ENCODE data around the gene TIMMDC1. TPM values are rescaled to one million over a fixed set of nuclear protein-coding genes. Genes with fewer than 3 reads are reported as not detected.
"Not testable (repeated sequence)": the region's sequence is repeated elsewhere in the genome, so short reads cannot be mapped to it uniquely, and the experiment has no call there.

TIMMDC1 gene
- total and polyA plus RNA-seq, 2 of the 4 experiments (the other 2 are of a cell fraction): 52.5 to 56.6 TPM

- Histone ChIP-seq H3K4me1 (ENCODE audit: control insufficient read depth, insufficient read depth, low read length) (no peaks in the 10 kb centered on the region), H2AK9ac (replicated peaks; ENCODE audit: low read depth, low read length, poor library complexity) (no peak overlapping the region), H2AK5ac (ENCODE audit: low read depth, low read length) (no peak overlapping the region), H2BK15ac (ENCODE audit: low read depth, low read length) (no peak overlapping the region), H3K4me3 (ENCODE audit: insufficient read depth, low read depth, low read length) (no peak overlapping the region), H4K8ac (ENCODE audit: low read depth in 2 of 2, low read length in 2 of 2) (no peak overlapping the region), H4K91ac (ENCODE audit: insufficient read depth, low read depth, low read length) (no peak overlapping the region), H4K5ac (ENCODE audit: low read depth, low read length) (no peak overlapping the region), H3K56ac (ENCODE audit: extremely low read depth, insufficient read depth, low read length) (no peak overlapping the region), H3K14ac (replicated peaks; ENCODE audit: low read depth, low read length) (no peak overlapping the region; the same call in 1 of the 2 replicates), H2AFZ (replicated peaks; ENCODE audit: low read length, poor library complexity) (peak overlapping the region; percentile 32), H3K36me3 (ENCODE audit: control insufficient read depth, insufficient read depth, low read length) (no peaks in the 10 kb centered on the region), H3K27ac (ENCODE audit: insufficient read depth, low read length) (no peak overlapping the region), H3K79me1 (ENCODE audit: low read depth in 1 of 2, low read length in 2 of 2) (no peaks in the 10 kb centered on the region), H3K9me3 (ENCODE audit: control insufficient read depth, insufficient read depth, low read length) (no peaks in the 10 kb centered on the region), H4K20me1 (ENCODE audit: insufficient read depth, low read length) (no peaks in the 10 kb centered on the region), H3K27me3 (ENCODE audit: control insufficient read depth, insufficient read depth, low read length) (peaks cover 11% of the 10 kb centered on the region), H3K18ac (ENCODE audit: low read depth, low read length) (no peak overlapping the region), H2BK120ac (ENCODE audit: low read depth, low read length) (no peak overlapping the region), H3K4me2 (ENCODE audit: low read depth, low read length) (no peak overlapping the region), H2BK20ac (ENCODE audit: low read depth, low read length) (no peak overlapping the region), H2BK5ac (ENCODE audit: low read depth, low read length, poor library complexity, severe bottlenecking) (no peak overlapping the region), H3K4ac (ENCODE audit: low read depth, low read length) (no peak overlapping the region), H3K23ac (ENCODE audit: low read depth, low read length) (no peak overlapping the region), H3K9ac (ENCODE audit: low read depth, low read length) (no peak overlapping the region), H3K9me1 (ENCODE audit: insufficient read depth, low read length) (no peaks in the 10 kb centered on the region)
- BruUV-seq (replicated peaks): no TSS peak
- ChIA-PET POLR2A (ENCODE audit: unreplicated experiment) (no interaction called here), CTCF (no interaction called here)
- DNase-seq (no peak), ATAC-seq (ENCODE audit: low read depth) (no peak)
- intact Hi-C loops (cut with micrococcal nuclease): no loop called here
- 50% methylated on average over 2 of the region's 6 CpGs; no CpG with 5 or more reads in 1 of the 2 experiments for WGBS, 2 experiments (ENCODE audit: extremely low coverage in 2 of 2, insufficient read length in 1 of 2)
- in situ Hi-C loops (cut with MboI; ENCODE audit: low sequenced_read_pairs): no loop called here
- dilution Hi-C loops (cut with HindIII; ENCODE audit: low sequenced_read_pairs, unreplicated experiment): no loop called here
- TF ChIP-seq CHD1 (IDR thresholded peaks at IDR 0.05; ENCODE audit: low read depth, low read length) (no peak), CEBPB (IDR thresholded peaks at IDR 0.05; ENCODE audit: low read depth, low read length) (peak; percentile 54)
Measured at GRCh38 chr3:119562307-119562961, 64.1 kb downstream of the TIMMDC1 start.

DNA sequence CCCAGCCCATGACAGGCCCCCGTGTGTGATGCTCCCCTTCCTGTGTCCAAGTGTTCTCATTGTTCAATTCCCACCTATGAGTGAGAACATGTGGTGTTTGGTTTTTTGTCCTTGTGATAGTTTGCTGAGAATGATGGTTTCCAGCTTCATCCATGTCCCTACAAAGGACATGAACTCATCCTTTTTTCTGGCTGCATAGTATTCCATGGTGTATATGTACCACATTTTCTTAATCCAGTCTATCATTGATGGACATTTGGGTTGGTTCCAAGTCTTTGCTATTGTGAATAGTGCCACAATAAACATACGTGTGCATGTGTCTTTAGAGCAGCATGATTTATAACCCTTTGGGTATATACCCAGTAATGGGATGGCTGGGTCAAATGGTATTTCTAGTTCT lies 65.0 kb downstream of the TIMMDC1 start:
- H3K14ac ChIP-seq (replicated peaks; ENCODE audit: low read depth, low read length); BruUV-seq (replicated peaks); H2BK120ac ChIP-seq (ENCODE audit: low read depth, low read length); H3K4me2 ChIP-seq (ENCODE audit: low read depth, low read length); H3K27ac ChIP-seq (ENCODE audit: insufficient read depth, low read length); H3K9ac ChIP-seq (ENCODE audit: low read depth, low read length); DNase-seq; H3K4ac ChIP-seq (ENCODE audit: low read depth, low read length); H4K8ac ChIP-seq (ENCODE audit: low read depth in 2 of 2, low read length in 2 of 2); H3K4me3 ChIP-seq (ENCODE audit: insufficient read depth, low read depth, low read length); H2AFZ ChIP-seq (replicated peaks; ENCODE audit: low read length, poor library complexity); ATAC-seq (ENCODE audit: low read depth); H4K91ac ChIP-seq (ENCODE audit: insufficient read depth, low read depth, low read length); POLR2A ChIA-PET (ENCODE audit: unreplicated experiment); H4K5ac ChIP-seq (ENCODE audit: low read depth, low read length); H2BK15ac ChIP-seq (ENCODE audit: low read depth, low read length); in situ Hi-C loops (cut with MboI; ENCODE audit: low sequenced_read_pairs); H3K56ac ChIP-seq (ENCODE audit: extremely low read depth, insufficient read depth, low read length); H3K18ac ChIP-seq (ENCODE audit: low read depth, low read length); intact Hi-C loops (cut with micrococcal nuclease); H2AK9ac ChIP-seq (replicated peaks; ENCODE audit: low read depth, low read length, poor library complexity); H3K36me3 ChIP-seq (ENCODE audit: control insufficient read depth, insufficient read depth, low read length); dilution Hi-C loops (cut with HindIII; ENCODE audit: low sequenced_read_pairs, unreplicated experiment); CTCF ChIA-PET; H3K9me3 ChIP-seq (ENCODE audit: control insufficient read depth, insufficient read depth, low read length); H3K79me1 ChIP-seq (ENCODE audit: low read depth in 1 of 2, low read length in 2 of 2); H2BK20ac ChIP-seq (ENCODE audit: low read depth, low read length); H4K20me1 ChIP-seq (ENCODE audit: insufficient read depth, low read length); H2BK5ac ChIP-seq (ENCODE audit: low read depth, low read length, poor library complexity, severe bottlenecking); H3K9me1 ChIP-seq (ENCODE audit: insufficient read depth, low read length); H3K27me3 ChIP-seq (ENCODE audit: control insufficient read depth, insufficient read depth, low read length); H3K23ac ChIP-seq (ENCODE audit: low read depth, low read length); H2AK5ac ChIP-seq (ENCODE audit: low read depth, low read length); H3K4me1 ChIP-seq (ENCODE audit: control insufficient read depth, insufficient read depth, low read length): not testable (repeated sequence)
- WGBS, 2 experiments (ENCODE audit: extremely low coverage in 2 of 2, insufficient read length in 1 of 2): no CpG with 5 or more reads among the region's 2 CpGs

All from IMR-90 (cell line).